K562 (cell line): Measurements from ENCODE around the gene ABT1. TPM values are rescaled to one million over a fixed set of nuclear protein-coding genes. Genes with fewer than 3 reads are reported as not detected.

Source experiments
- CBX8 ChIP-seq: fragments of 200-600 bp; sonication (generic); IDR thresholded peaks from 2 replicates; pipeline ENCODE4 v1.6.1; 2012; ENCODE audit warnings: borderline replicate concordance, mixed run types, low read depth, mild to moderate bottlenecking, moderate library complexity, mixed read lengths, low read length, control low read depth, inconsistent platforms; ENCODE audit not compliant: poor library complexity, severe bottlenecking; ENCODE audit errors: extremely low read depth
- ETV5 ChIP-seq: sonication (generic); formaldehyde crosslinking; IDR thresholded peaks from 2 replicates; pipeline ENCODE4 v1.4.0; 2020; ENCODE audit warnings: low read depth, mild to moderate bottlenecking, missing genetic modification reagents
- HMGN3 ChIP-seq: IDR thresholded peaks from 2 replicates; pipeline ENCODE4 v1.6.1; 2011; ENCODE audit warnings: borderline replicate concordance, low read depth, mild to moderate bottlenecking, mixed read lengths, low read length; ENCODE audit not compliant: insufficient read length; ENCODE audit errors: extremely low read depth
- HNRNPL ChIP-seq: fragments of 200-400 bp; formaldehyde crosslinking; IDR thresholded peaks from 2 replicates; pipeline ENCODE4 v1.6.1; 2017; ENCODE audit warnings: low read depth, mild to moderate bottlenecking, low read length
- MED1 ChIP-seq: sonication (generic); formaldehyde crosslinking; IDR thresholded peaks from 2 replicates; pipeline ENCODE4 v1.8.1; 2023; ENCODE audit warnings: missing genetic modification reagents, borderline replicate concordance
- NR2C1 ChIP-seq, 2 experiments: fragments of 450-650 bp; IDR thresholded peaks; 2 replicates each; pipeline ENCODE4 v1.6.1; 2017; ENCODE audit warnings: mild to moderate bottlenecking in 2 of 2, antibody characterized with exemption in 1 of 2, inconsistent platforms in 1 of 2, missing compliant biosample characterization in 1 of 2, missing genetic modification characterization in 1 of 2
- PPARD ChIP-seq: fragments of 250-450 bp; sonication (Bioruptor Pico); IDR thresholded peaks from 2 replicates; pipeline ENCODE4 v1.8.0; 2022; ENCODE audit warnings: inconsistent platforms, mild to moderate bottlenecking, moderate library complexity
- STAT5B ChIP-seq: fragments of 250-450 bp; sonication (Bioruptor Pico); IDR thresholded peaks from 2 replicates; pipeline ENCODE4 v1.8.0; 2021; ENCODE audit warnings: mild to moderate bottlenecking, inconsistent platforms
- TCF7 ChIP-seq: sonication (generic); IDR thresholded peaks from 2 replicates; pipeline ENCODE4 v1.6.1; 2016; ENCODE audit warnings: antibody characterized with exemption, borderline replicate concordance
- ZNF165 ChIP-seq: fragments of 250-450 bp; sonication (Bioruptor Pico); IDR thresholded peaks from 2 replicates; pipeline ENCODE4 v1.4.0; 2020; ENCODE audit warnings: borderline replicate concordance
- ZNF217 ChIP-seq: sonication (generic); formaldehyde crosslinking; IDR thresholded peaks from 2 replicates; pipeline ENCODE4 v1.8.0; 2022; ENCODE audit warnings: mild to moderate bottlenecking, missing genetic modification reagents
- ZNF707 ChIP-seq: fragments of 250-450 bp; sonication (Bioruptor Pico); conservative IDR thresholded peaks from 2 replicates; pipeline ENCODE4 v1.8.0; 2022; ENCODE audit warnings: inconsistent platforms, mild to moderate bottlenecking, moderate library complexity
- polyA plus RNA-seq, 8 experiments: library from polyadenylated mRNA; depleted of rRNA in 4 of 8; stranded (reverse) in 5 of 8; unstranded in 3 of 8; fragments of >200 nt; fragmentation: Nextera tagmentation in 2 of 8; fragmentation: Illumina TruSeq in 1 of 8; extraction: Ambion mirVana in 2 of 8; extraction: Trizol in 1 of 8; gene quantifications; 2 replicates each; pipeline versions ENCODE4 v1.2.1 to v1.2.3, GENCODE V29; 2011 to 2014; ENCODE audit warnings: inconsistent platforms in 1 of 8, missing spikeins in 1 of 8
- total RNA-seq, 7 experiments: library from RNA; depleted of rRNA in 6 of 7; stranded (reverse); fragments of >200 nt in 6 of 7; fragmentation: Illumina TruSeq in 2 of 7; extraction: Trizol in 2 of 7; gene quantifications; 2 replicates each; pipeline versions ENCODE4 v1.2.1 to v1.2.3, GENCODE V29; 2011 to 2021; ENCODE audit warnings: low replicate concordance in 1 of 7
- TF ChIP-seq, protein P1 (sequence below): fragments of 250-450 bp; sonication (Bioruptor Pico); IDR thresholded peaks from 2 replicates; pipeline ENCODE4 v1.8.0; 2022; ENCODE audit warnings: inconsistent platforms
- TF ChIP-seq, protein P2 (sequence below), 2 experiments: fragments of 450-650 bp; IDR thresholded peaks; 2 replicates each; pipeline ENCODE4 v1.6.1; 2016
- TF ChIP-seq, protein P3 (sequence below): fragments of 450-650 bp; formaldehyde crosslinking; conservative IDR thresholded peaks from 2 replicates; pipeline ENCODE4 v1.4.0; 2022; ENCODE audit warnings: mild to moderate bottlenecking, missing genetic modification characterization
- TF ChIP-seq, protein P4 (sequence below): fragments of 450-650 bp; conservative IDR thresholded peaks from 2 replicates; pipeline ENCODE4 v1.6.1; 2016; ENCODE audit warnings: missing genetic modification characterization, low read depth, mild to moderate bottlenecking, control low read depth, missing compliant biosample characterization
- TF ChIP-seq, protein P5 (sequence below), 2 experiments: fragments of 450-650 bp in 1 of 2; sonication (generic) in 1 of 2; formaldehyde crosslinking in 1 of 2; IDR thresholded peaks in 1 of 2; conservative IDR thresholded peaks in 1 of 2; 2 replicates each; pipeline versions ENCODE4 v1.6.1 to v1.8.1; 2016 to 2023; ENCODE audit warnings: mild to moderate bottlenecking in 2 of 2, moderate library complexity in 2 of 2, inconsistent platforms in 1 of 2, missing genetic modification reagents in 1 of 2

The ABT1 gene
- total and polyA plus RNA-seq, 9 of the 15 experiments (the other 6 are each of a cell fraction or from before 2014, with no cell fraction given), result 8.8 to 52.7 (median 40.7) TPM

DNA sequence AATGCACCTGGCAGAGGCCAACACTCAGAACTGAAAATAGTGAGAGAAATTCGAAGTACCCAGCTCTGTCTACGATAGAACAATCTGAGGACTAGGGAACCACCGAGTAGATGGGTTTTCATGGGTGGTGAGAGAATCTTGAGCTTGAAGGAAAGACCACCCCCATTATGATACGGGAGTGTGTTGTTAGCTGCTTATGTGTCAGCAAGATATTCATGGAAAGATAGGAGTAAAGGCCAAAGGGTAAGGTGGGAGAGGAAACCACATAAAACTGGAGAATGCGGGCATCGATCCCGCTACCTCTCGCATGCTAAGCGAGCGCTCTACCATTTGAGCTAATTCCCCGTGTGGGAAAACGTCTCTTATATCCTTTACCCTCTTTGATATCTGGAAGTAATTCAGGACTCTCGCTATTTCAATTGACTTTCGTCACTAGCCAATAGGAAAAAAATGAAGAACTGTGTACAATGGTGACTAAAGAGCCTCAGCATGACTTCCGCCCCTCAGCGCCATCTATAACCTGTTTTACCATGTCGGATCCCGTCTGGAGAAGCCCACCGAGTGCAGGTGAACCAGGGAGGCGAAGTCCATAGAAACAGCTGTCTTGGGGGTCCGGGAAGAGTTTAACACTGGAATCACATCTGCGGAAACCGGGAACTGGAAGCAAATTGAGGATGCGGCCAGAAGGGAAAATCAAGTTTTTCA is 25.0 kb upstream of the ABT1 start (continued):
- TF ChIP-seq HMGN3, result no peak
- no peak for TF ChIP-seq STAT5B (CRISPR knock-in tag)
- no peak for TF ChIP-seq CBX8
- no peak for TF ChIP-seq ZNF165 (CRISPR knock-in tag)
- TF ChIP-seq, protein P1, sequence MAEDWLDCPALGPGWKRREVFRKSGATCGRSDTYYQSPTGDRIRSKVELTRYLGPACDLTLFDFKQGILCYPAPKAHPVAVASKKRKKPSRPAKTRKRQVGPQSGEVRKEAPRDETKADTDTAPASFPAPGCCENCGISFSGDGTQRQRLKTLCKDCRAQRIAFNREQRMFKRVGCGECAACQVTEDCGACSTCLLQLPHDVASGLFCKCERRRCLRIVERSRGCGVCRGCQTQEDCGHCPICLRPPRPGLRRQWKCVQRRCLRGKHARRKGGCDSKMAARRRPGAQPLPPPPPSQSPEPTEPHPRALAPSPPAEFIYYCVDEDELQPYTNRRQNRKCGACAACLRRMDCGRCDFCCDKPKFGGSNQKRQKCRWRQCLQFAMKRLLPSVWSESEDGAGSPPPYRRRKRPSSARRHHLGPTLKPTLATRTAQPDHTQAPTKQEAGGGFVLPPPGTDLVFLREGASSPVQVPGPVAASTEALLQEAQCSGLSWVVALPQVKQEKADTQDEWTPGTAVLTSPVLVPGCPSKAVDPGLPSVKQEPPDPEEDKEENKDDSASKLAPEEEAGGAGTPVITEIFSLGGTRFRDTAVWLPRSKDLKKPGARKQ (CRISPR knock-in tag), result no peak
- TF ChIP-seq MED1 (CRISPR knock-in tag), result no peak
- no peak for TF ChIP-seq PPARD (CRISPR knock-in tag)
- TF ChIP-seq, protein P2, sequence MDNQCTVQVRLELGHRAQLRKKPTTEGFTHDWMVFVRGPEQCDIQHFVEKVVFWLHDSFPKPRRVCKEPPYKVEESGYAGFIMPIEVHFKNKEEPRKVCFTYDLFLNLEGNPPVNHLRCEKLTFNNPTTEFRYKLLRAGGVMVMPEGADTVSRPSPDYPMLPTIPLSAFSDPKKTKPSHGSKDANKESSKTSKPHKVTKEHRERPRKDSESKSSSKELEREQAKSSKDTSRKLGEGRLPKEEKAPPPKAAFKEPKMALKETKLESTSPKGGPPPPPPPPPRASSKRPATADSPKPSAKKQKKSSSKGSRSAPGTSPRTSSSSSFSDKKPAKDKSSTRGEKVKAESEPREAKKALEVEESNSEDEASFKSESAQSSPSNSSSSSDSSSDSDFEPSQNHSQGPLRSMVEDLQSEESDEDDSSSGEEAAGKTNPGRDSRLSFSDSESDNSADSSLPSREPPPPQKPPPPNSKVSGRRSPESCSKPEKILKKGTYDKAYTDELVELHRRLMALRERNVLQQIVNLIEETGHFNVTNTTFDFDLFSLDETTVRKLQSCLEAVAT (IDR thresholded peaks at IDR 0.05), result peak; percentile 68 to 94
- no peak for TF ChIP-seq HNRNPL
- TF ChIP-seq TCF7, result no peak
- TF ChIP-seq ETV5 (CRISPR knock-in tag), result peak; percentile 80; the same call in 1 of the 2 replicates
- peak; percentile 94 for TF ChIP-seq NR2C1 (IDR thresholded peaks at IDR 0.05)
- TF ChIP-seq NR2C1 (tag; IDR thresholded peaks at IDR 0.05), result peak; percentile 97
- TF ChIP-seq, protein P3, sequence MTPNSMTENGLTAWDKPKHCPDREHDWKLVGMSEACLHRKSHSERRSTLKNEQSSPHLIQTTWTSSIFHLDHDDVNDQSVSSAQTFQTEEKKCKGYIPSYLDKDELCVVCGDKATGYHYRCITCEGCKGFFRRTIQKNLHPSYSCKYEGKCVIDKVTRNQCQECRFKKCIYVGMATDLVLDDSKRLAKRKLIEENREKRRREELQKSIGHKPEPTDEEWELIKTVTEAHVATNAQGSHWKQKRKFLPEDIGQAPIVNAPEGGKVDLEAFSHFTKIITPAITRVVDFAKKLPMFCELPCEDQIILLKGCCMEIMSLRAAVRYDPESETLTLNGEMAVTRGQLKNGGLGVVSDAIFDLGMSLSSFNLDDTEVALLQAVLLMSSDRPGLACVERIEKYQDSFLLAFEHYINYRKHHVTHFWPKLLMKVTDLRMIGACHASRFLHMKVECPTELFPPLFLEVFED, result peak; percentile 97
- TF ChIP-seq ZNF707 (CRISPR knock-in tag), result no peak
- TF ChIP-seq ZNF217 (CRISPR knock-in tag), result no peak
- TF ChIP-seq, protein P4, sequence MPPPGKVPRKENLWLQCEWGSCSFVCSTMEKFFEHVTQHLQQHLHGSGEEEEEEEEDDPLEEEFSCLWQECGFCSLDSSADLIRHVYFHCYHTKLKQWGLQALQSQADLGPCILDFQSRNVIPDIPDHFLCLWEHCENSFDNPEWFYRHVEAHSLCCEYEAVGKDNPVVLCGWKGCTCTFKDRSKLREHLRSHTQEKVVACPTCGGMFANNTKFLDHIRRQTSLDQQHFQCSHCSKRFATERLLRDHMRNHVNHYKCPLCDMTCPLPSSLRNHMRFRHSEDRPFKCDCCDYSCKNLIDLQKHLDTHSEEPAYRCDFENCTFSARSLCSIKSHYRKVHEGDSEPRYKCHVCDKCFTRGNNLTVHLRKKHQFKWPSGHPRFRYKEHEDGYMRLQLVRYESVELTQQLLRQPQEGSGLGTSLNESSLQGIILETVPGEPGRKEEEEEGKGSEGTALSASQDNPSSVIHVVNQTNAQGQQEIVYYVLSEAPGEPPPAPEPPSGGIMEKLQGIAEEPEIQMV, result no peak
- TF ChIP-seq, protein P5, sequence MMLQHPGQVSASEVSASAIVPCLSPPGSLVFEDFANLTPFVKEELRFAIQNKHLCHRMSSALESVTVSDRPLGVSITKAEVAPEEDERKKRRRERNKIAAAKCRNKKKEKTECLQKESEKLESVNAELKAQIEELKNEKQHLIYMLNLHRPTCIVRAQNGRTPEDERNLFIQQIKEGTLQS (IDR thresholded peaks at IDR 0.05), result peak; percentile 80; the same call in 1 of the 2 replicates
- TF ChIP-seq, protein P5 (CRISPR knock-in tag; conservative IDR thresholded peaks at IDR 0.05), result no peak
